ENCODE data around the gene TRAF3IP3.

Gene TRAF3IP3

GRCh38 chr1:209825591-209826434, 70.0 kb downstream of the TRAF3IP3 start:
- in situ Hi-C loops (cut with MboI; ENCODE audit: low sequenced_read_pairs, unreplicated experiment), result no loop called here
- DNase-seq (ENCODE audit: low spot score), result no peak
- no peak for TF ChIP-seq CTCF (IDR thresholded peaks at IDR 0.05; ENCODE audit: borderline replicate concordance, control extremely low read depth, extremely low read depth, insufficient read depth, missing control alignments)

DNA sequence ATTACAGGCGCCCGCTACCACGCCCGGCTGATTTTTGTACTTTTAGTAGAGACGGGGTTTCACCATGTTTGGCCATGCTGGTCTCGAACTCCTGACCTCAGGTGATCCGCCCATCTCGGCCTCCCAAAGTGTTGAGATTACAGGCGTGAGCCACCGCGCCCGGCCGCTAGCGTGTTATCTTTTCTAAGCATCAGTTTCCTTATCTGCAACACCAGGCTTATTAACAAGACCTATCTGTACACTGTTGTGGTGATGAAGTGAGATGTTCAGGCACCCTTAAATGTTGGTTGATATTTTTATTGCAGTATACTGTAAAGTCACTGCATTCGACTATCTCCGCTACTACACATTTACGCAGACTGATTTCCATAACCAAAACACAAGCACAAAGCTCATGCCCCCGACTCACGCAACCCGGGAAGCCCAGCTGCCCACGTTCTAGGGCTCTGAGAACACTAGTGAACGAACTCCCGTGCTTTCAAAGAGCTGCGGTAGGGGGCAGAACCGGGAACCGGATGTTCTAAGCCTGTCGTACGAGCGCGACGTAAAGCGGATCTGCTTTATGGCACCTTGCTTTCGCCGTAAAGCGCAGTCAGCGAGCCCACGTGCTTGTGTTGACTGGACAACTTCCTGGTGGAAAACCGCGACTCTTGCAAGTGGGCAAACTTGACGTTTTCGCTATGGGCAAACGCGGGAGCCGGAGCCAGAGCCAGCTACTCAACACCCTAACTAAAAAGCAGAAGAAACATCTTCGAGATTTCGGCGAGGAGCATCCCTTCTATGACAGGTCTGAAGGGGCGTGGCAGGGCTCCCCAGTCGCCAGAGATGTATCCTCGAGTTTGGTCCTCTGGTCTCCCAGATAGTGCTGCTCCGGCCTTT, 71.8 kb downstream of the TRAF3IP3 start, which contains the start of gene UTP25:
Gene UTP25, plus strand, starts transcription at position 589 of the 879 bp plus-strand sequence. Its CDS starts 92 bp downstream, at position 681.
- DNase-seq (ENCODE audit: low spot score), result peak; percentile 88
- TF ChIP-seq CTCF (IDR thresholded peaks at IDR 0.05; ENCODE audit: borderline replicate concordance, control extremely low read depth, extremely low read depth, insufficient read depth, missing control alignments), result peak; percentile 64
- in situ Hi-C loops (cut with MboI; ENCODE audit: low sequenced_read_pairs, unreplicated experiment), result no loop called here

DNA sequence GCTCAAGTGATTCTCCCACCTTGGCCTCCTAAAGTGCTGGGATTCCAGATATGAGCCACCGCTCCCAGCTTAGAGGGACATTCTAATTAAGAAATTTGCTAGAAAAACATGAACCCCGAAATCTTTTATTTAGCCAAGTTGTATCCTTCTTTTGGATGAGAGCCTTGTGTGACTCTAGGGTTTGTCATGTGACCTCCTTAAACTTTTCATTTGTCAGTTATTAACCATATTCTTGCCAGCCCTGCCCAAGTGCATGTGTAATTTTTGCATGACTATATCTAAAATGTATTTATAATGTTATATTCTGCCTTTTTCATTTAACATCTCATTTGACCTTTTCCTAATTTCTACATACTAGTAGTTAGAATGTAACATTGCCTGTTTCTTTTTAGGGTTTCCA, 73.9 kb downstream of the TRAF3IP3 start:
- no peak for DNase-seq (ENCODE audit: low spot score)
- TF ChIP-seq CTCF (IDR thresholded peaks at IDR 0.05; ENCODE audit: borderline replicate concordance, control extremely low read depth, extremely low read depth, insufficient read depth, missing control alignments), result no peak
- in situ Hi-C loops (cut with MboI; ENCODE audit: low sequenced_read_pairs, unreplicated experiment), result no loop called here

GRCh38 chr1:209830722-209831121, 74.9 kb downstream of the TRAF3IP3 start:
- in situ Hi-C loops (cut with MboI; ENCODE audit: low sequenced_read_pairs, unreplicated experiment), result no loop called here
- DNase-seq (ENCODE audit: low spot score), result no peak
- TF ChIP-seq CTCF (IDR thresholded peaks at IDR 0.05; ENCODE audit: borderline replicate concordance, control extremely low read depth, extremely low read depth, insufficient read depth, missing control alignments), result no peak

- in situ Hi-C loops (cut with MboI; ENCODE audit: low sequenced_read_pairs, unreplicated experiment), result no loop called here
- no peak for DNase-seq (ENCODE audit: low spot score)
- TF ChIP-seq CTCF (IDR thresholded peaks at IDR 0.05; ENCODE audit: borderline replicate concordance, control extremely low read depth, extremely low read depth, insufficient read depth, missing control alignments), result no peak
Measured at GRCh38 chr1:209831615-209832014, 75.8 kb downstream of the TRAF3IP3 start.

Measured in GM13976 (cell line).